Measurements from ENCODE around the gene CBFB.

DNA sequence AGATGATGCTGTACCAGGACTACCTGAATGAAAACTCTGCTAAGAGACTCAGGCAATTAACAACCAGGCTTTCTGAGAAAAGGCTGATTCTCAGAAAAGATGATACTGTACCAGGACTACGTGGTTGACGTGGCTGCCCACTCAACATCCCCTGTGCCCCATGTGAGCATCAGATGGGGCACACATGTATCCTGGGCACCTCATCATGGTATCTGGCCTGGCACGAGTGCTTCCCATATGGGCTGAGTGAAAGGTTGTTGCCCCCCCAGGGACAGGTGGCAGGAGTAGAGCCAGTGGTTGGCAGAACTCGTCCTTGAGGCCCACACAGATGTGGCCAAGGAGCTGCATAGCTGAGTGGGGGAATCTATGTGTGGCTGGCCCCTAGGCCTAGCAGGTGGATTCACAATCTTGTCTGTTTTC, 44.0 kb upstream of the CBFB start:
- TF ChIP-seq, protein P1, sequence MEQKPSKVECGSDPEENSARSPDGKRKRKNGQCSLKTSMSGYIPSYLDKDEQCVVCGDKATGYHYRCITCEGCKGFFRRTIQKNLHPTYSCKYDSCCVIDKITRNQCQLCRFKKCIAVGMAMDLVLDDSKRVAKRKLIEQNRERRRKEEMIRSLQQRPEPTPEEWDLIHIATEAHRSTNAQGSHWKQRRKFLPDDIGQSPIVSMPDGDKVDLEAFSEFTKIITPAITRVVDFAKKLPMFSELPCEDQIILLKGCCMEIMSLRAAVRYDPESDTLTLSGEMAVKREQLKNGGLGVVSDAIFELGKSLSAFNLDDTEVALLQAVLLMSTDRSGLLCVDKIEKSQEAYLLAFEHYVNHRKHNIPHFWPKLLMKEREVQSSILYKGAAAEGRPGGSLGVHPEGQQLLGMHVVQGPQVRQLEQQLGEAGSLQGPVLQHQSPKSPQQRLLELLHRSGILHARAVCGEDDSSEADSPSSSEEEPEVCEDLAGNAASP (CRISPR knock-in tag; IDR thresholded peaks at IDR 0.05; ENCODE audit: borderline replicate concordance), result no peak
- TF ChIP-seq SIN3B (IDR thresholded peaks at IDR 0.05; ENCODE audit: low read length), result no peak
- TF ChIP-seq SIX1 (CRISPR knock-in tag; IDR thresholded peaks at IDR 0.05; ENCODE audit: borderline replicate concordance), result no peak
- TF ChIP-seq, protein P2, sequence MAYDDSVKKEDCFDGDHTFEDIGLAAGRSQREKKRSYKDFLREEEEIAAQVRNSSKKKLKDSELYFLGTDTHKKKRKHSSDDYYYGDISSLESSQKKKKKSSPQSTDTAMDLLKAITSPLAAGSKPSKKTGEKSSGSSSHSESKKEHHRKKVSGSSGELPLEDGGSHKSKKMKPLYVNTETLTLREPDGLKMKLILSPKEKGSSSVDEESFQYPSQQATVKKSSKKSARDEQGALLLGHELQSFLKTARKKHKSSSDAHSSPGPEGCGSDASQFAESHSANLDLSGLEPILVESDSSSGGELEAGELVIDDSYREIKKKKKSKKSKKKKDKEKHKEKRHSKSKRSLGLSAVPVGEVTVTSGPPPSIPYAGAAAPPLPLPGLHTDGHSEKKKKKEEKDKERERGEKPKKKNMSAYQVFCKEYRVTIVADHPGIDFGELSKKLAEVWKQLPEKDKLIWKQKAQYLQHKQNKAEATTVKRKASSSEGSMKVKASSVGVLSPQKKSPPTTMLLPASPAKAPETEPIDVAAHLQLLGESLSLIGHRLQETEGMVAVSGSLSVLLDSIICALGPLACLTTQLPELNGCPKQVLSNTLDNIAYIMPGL (CRISPR knock-in tag; IDR thresholded peaks at IDR 0.05; ENCODE audit: borderline replicate concordance in 1 of 2, low read depth in 1 of 2), result no peak
- TF ChIP-seq CTCF (CRISPR knock-in tag; IDR thresholded peaks at IDR 0.05), result no peak
- no peak for TF ChIP-seq TCF12 (IDR thresholded peaks at IDR 0.05)
- TF ChIP-seq TCF12 (CRISPR knock-in tag; IDR thresholded peaks at IDR 0.05), result no peak
- TF ChIP-seq ZNF530 (CRISPR knock-in tag; IDR thresholded peaks at IDR 0.05; ENCODE audit: low read depth), result no peak
- TF ChIP-seq ZNF460 (CRISPR knock-in tag; IDR thresholded peaks at IDR 0.05; ENCODE audit: borderline replicate concordance), result no peak
- TF ChIP-seq DDIT3 (CRISPR knock-in tag; IDR thresholded peaks at IDR 0.05), result no peak
- TF ChIP-seq ATF6 (CRISPR knock-in tag; conservative IDR thresholded peaks at IDR 0.05), result no peak
- TF ChIP-seq GTF2F1 (IDR thresholded peaks at IDR 0.05; ENCODE audit: low read length), result no peak
- TF ChIP-seq KAT7 (CRISPR knock-in tag; IDR thresholded peaks at IDR 0.05; ENCODE audit: borderline replicate concordance), result no peak
- TF ChIP-seq YY1 (IDR thresholded peaks at IDR 0.05; ENCODE audit: insufficient read depth, insufficient replicate concordance, low read depth, low read length), result no peak
